Esophagus (tissue), 2 donors: Measurements from ENCODE around the gene DBN1. TPM values are rescaled to one million over a fixed set of nuclear protein-coding genes. Genes with fewer than 3 reads are reported as not detected.
"Not testable (repeated sequence)": the region's sequence is repeated elsewhere in the genome, so short reads cannot be mapped to it uniquely, and the experiment has no call there.

Source experiments
- H3K27ac ChIP-seq, 2 donors: one replicate each; pipeline ENCODE4 v1.5.1; 2013; ENCODE audit warnings: low read depth in 2 of 2, mild to moderate bottlenecking in 2 of 2, inconsistent platforms in 1 of 2, low read length in 1 of 2, moderate library complexity in 1 of 2
- H3K27me3 ChIP-seq, 2 donors: one replicate each; pipeline ENCODE4 v1.6.1; 2013; ENCODE audit warnings: low read length in 2 of 2, control low read depth in 1 of 2, mild to moderate bottlenecking in 1 of 2; ENCODE audit not compliant: insufficient read depth in 2 of 2, control insufficient read depth in 1 of 2
- H3K36me3 ChIP-seq, 2 donors: one replicate each; pipeline ENCODE4 v1.6.1; 2013; ENCODE audit warnings: low read length in 1 of 2; ENCODE audit not compliant: control insufficient read depth in 2 of 2, insufficient read depth in 2 of 2
- H3K4me1 ChIP-seq, 2 donors: one replicate each; pipeline ENCODE4 v1.6.1; 2013; ENCODE audit warnings: low read length in 1 of 2; ENCODE audit not compliant: control insufficient read depth in 2 of 2, insufficient read depth in 2 of 2
- H3K4me3 ChIP-seq, 2 donors: one replicate each; pipeline ENCODE4 v1.5.1; 2013; ENCODE audit warnings: low read length in 2 of 2, mild to moderate bottlenecking in 2 of 2, low read depth in 1 of 2, moderate library complexity in 1 of 2
- H3K9me3 ChIP-seq, 2 donors: one replicate each; pipeline ENCODE4 v1.6.1; 2013; ENCODE audit warnings: mild to moderate bottlenecking in 2 of 2, low read depth in 1 of 2, low read length in 1 of 2, moderate library complexity in 1 of 2; ENCODE audit not compliant: control insufficient read depth in 2 of 2, insufficient read depth in 1 of 2
- WGBS, 2 donors: extraction: QIAGEN DNeasy Blood & Tissue Kit; methylation state at CpG; one replicate each; pipeline ENCODE4 v1.1.7; 2013; 5-methylcytosine and 5-hydroxymethylcytosine counted together
- polyA plus RNA-seq, 2 donors: library from polyadenylated mRNA; stranded (reverse); fragments of 200-250 nt; gene quantifications; one replicate each; pipeline ENCODE4 v1.2.3, GENCODE V29; 2013
- donor health status: healthy with polysubstance abuse.
- donor health status: Bipolar disorder and iron deficiency.

The DBN1 gene
- polyA plus RNA-seq, 2 donors: 18.2 to 24.7 TPM

- H3K27me3 ChIP-seq: no peaks in the 10 kb centered on the region
- 0 to 1% methylated on average over 50 to 52 of the region's 52 CpGs for WGBS, 2 donors
- H3K36me3 ChIP-seq: peaks cover 0 to 2% of the 10 kb centered on the region in 2 donors
- H3K4me1 ChIP-seq: peaks cover 7 to 23% of the 10 kb centered on the region in 2 donors
- H3K9me3 ChIP-seq: no peaks in the 10 kb centered on the region
- peak overlapping the region; percentile 58 to 60 for H3K4me3 ChIP-seq
- peak overlapping the region; percentile 98 to 99 for H3K27ac ChIP-seq
These were observed 47.5 kb downstream of the DBN1 start for GRCh38 chr5:177425801-177426565.

- H3K27ac ChIP-seq: peak overlapping the region; percentile 98 to 99
- H3K36me3 ChIP-seq: no peaks in the 10 kb centered on the region
- no peaks in the 10 kb centered on the region for H3K9me3 ChIP-seq
- whole genome bisulfite sequencing, 2 donors: 39 to 47% methylated on average over 13 of the region's 13 CpGs
- H3K4me3 ChIP-seq: peak overlapping the region; percentile 58 to 60
- H3K27me3 ChIP-seq: no peaks in the 10 kb centered on the region
- H3K4me1 ChIP-seq: peaks cover 7 to 16% of the 10 kb centered on the region in 2 donors
These were observed 48.1 kb downstream of the DBN1 start for GRCh38 chr5:177425196-177425800.

- WGBS, 2 donors: 82 to 90% methylated on average over 2 of the region's 2 CpGs
- H3K4me3 ChIP-seq: no peak overlapping the region
- H3K9me3 ChIP-seq: no peaks in the 10 kb centered on the region
- no peak overlapping the region for H3K27ac ChIP-seq
- peaks cover 7 to 11% of the 10 kb centered on the region in 2 donors for H3K4me1 ChIP-seq
- no peaks in the 10 kb centered on the region for H3K36me3 ChIP-seq
- H3K27me3 ChIP-seq: no peaks in the 10 kb centered on the region
These were observed 49.8 kb downstream of the DBN1 start for GRCh38 chr5:177423671-177424070.

- Histone ChIP-seq H3K9me3 (no peaks in the 10 kb centered on the region), H3K36me3 (no peaks in the 10 kb centered on the region), H3K27me3 (no peaks in the 10 kb centered on the region), H3K4me3 (no peak overlapping the region), H3K27ac (no peak overlapping the region), H3K4me1 (no peaks in the 10 kb centered on the region)
- 75 to 79% methylated on average over 6 of the region's 6 CpGs for WGBS, 2 donors
These were observed 52.2 kb downstream of the DBN1 start for GRCh38 chr5:177421062-177421798.

GRCh38 chr5:177420472-177420871 is 53.0 kb downstream of the DBN1 start:
- not testable (repeated sequence) for H3K4me1 ChIP-seq, H3K36me3 ChIP-seq, H3K27me3 ChIP-seq, H3K9me3 ChIP-seq, H3K4me3 ChIP-seq
- 63 to 71% methylated on average over 7 of the region's 7 CpGs for WGBS, 2 donors
- H3K27ac ChIP-seq: peak overlapping the region in 1 of 2 donors; percentile 22

GRCh38 chr5:177419046-177419445 is 54.4 kb downstream of the DBN1 start:
- Histone ChIP-seq H3K27ac (no peak overlapping the region), H3K4me3 (no peak overlapping the region), H3K4me1 (no peaks in the 10 kb centered on the region), H3K36me3 (no peaks in the 10 kb centered on the region), H3K9me3 (no peaks in the 10 kb centered on the region), H3K27me3 (no peaks in the 10 kb centered on the region)
- 83 to 84% methylated on average over 3 of the region's 3 CpGs for WGBS, 2 donors

GRCh38 chr5:177417081-177417480 is 56.4 kb downstream of the DBN1 start:
- 86 to 87% methylated on average over 6 of the region's 6 CpGs for WGBS, 2 donors

GRCh38 chr5:177414481-177414880 is 59.0 kb downstream of the DBN1 start:
- Histone ChIP-seq H3K9me3 (no peaks in the 10 kb centered on the region), H3K4me3 (no peak overlapping the region), H3K4me1 (peaks cover 0 to 3% of the 10 kb centered on the region in 2 donors), H3K36me3 (no peaks in the 10 kb centered on the region), H3K27me3 (no peaks in the 10 kb centered on the region), H3K27ac (no peak overlapping the region)
- WGBS, 2 donors: 73 to 82% methylated on average over 3 of the region's 3 CpGs

More at GRCh38 chr5:177417081-177417480, 56.4 kb downstream of the DBN1 start:
- not testable (repeated sequence) for H3K27ac ChIP-seq, H3K9me3 ChIP-seq, H3K4me3 ChIP-seq, H3K4me1 ChIP-seq, H3K36me3 ChIP-seq, H3K27me3 ChIP-seq

- whole genome bisulfite sequencing, 2 donors: 53 to 57% methylated on average over 8 of the region's 8 CpGs
- Histone ChIP-seq H3K9me3 (no peaks in the 10 kb centered on the region), H3K27ac (peak overlapping the region in 1 of 2 donors; percentile 17), H3K36me3 (no peaks in the 10 kb centered on the region), H3K27me3 (no peaks in the 10 kb centered on the region), H3K4me1 (peaks cover 0 to 3% of the 10 kb centered on the region in 2 donors), H3K4me3 (no peak overlapping the region)
These were observed 60.7 kb downstream of the DBN1 start for GRCh38 chr5:177412603-177413233.
